ENCODE results near the gene GATA6. TPM values are rescaled to one million over a fixed set of nuclear protein-coding genes. Genes with fewer than 3 reads are reported as not detected.

The GATA6 gene
- polyA plus RNA-seq, 1 donor (not counting 4 experiments of a cell fraction or from before 2014, with no cell fraction given), result 0.37 TPM

DNA sequence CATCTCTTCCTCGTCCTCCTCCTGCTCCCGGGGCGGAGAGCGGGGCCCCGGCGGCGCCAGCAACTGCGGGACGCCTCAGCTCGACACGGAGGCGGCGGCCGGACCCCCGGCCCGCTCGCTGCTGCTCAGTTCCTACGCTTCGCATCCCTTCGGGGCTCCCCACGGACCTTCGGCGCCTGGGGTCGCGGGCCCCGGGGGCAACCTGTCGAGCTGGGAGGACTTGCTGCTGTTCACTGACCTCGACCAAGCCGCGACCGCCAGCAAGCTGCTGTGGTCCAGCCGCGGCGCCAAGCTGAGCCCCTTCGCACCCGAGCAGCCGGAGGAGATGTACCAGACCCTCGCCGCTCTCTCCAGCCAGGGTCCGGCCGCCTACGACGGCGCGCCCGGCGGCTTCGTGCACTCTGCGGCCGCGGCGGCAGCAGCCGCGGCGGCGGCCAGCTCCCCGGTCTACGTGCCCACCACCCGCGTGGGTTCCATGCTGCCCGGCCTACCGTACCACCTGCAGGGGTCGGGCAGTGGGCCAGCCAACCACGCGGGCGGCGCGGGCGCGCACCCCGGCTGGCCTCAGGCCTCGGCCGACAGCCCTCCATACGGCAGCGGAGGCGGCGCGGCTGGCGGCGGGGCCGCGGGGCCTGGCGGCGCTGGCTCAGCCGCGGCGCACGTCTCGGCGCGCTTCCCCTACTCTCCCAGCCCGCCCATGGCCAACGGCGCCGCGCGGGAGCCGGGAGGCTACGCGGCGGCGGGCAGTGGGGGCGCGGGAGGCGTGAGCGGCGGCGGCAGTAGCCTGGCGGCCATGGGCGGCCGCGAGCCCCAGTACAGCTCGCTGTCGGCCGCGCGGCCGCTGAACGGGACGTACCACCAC lies 2.1 kb downstream of the GATA6 start:
- H2AFZ ChIP-seq (ENCODE audit: control insufficient read depth, low read length), result peak overlapping the region; percentile 77
- DNase-seq (ENCODE audit: low read depth, low spot score) (no peak), FAIRE-seq (no peak)
- H3K9ac ChIP-seq (ENCODE audit: control insufficient read depth, extremely low read depth, insufficient read depth, low read length), result no peak overlapping the region
- no peaks in the 10 kb centered on the region for H3K9me1 ChIP-seq (ENCODE audit: control insufficient read depth, extremely low read depth, insufficient read depth, low read length)
- H3K36me3 ChIP-seq (ENCODE audit: control insufficient read depth in 2 of 2, extremely low read depth in 1 of 2, insufficient read depth in 2 of 2, low read length in 2 of 2), result no peaks in the 10 kb centered on the region
- H4K20me1 ChIP-seq (ENCODE audit: control insufficient read depth, extremely low read depth, insufficient read depth, low read length), result no peaks in the 10 kb centered on the region
- dilution Hi-C loops (cut with MboI; ENCODE audit: extremely low pct_ligation_motif_present, low sequenced_read_pairs), result no loop called here
- H3K27me3 ChIP-seq (ENCODE audit: control insufficient read depth, extremely low read depth, insufficient read depth, low read length), result peaks cover 81% of the 10 kb centered on the region
- peak overlapping the region; percentile 54 to 75 (median 70) for H3K4me3 ChIP-seq (ENCODE audit: control insufficient read depth in 2 of 3, extremely low read depth in 1 of 3, insufficient read depth in 2 of 3, low read depth in 1 of 3, low read length in 3 of 3)
- H3K9me3 ChIP-seq (ENCODE audit: control insufficient read depth, low read depth, low read length), result peaks cover 2% of the 10 kb centered on the region
- TF ChIP-seq EZH2 (IDR thresholded peaks at IDR 0.05; ENCODE audit: low read length), result peak; percentile 93
- TF ChIP-seq, protein P1, sequence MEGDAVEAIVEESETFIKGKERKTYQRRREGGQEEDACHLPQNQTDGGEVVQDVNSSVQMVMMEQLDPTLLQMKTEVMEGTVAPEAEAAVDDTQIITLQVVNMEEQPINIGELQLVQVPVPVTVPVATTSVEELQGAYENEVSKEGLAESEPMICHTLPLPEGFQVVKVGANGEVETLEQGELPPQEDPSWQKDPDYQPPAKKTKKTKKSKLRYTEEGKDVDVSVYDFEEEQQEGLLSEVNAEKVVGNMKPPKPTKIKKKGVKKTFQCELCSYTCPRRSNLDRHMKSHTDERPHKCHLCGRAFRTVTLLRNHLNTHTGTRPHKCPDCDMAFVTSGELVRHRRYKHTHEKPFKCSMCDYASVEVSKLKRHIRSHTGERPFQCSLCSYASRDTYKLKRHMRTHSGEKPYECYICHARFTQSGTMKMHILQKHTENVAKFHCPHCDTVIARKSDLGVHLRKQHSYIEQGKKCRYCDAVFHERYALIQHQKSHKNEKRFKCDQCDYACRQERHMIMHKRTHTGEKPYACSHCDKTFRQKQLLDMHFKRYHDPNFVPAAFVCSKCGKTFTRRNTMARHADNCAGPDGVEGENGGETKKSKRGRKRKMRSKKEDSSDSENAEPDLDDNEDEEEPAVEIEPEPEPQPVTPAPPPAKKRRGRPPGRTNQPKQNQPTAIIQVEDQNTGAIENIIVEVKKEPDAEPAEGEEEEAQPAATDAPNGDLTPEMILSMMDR (optimal IDR thresholded peaks at IDR 0.05 in 1 of 3, IDR thresholded peaks at IDR 0.05 in 1 of 3, conservative IDR thresholded peaks at IDR 0.05 in 1 of 3; ENCODE audit: extremely low read depth in 1 of 3, insufficient read depth in 2 of 3, low read length in 3 of 3), result no peak
- no peaks in the 10 kb centered on the region for H3K79me2 ChIP-seq (ENCODE audit: control insufficient read depth, insufficient read depth, low read length)
- peaks cover 5% of the 10 kb centered on the region for H3K4me1 ChIP-seq (ENCODE audit: control insufficient read depth, extremely low read depth, insufficient read depth, low read length)
- no peak overlapping the region for H3K27ac ChIP-seq (ENCODE audit: control insufficient read depth, insufficient read depth, low read length)
- peak overlapping the region; percentile 83 for H3K4me2 ChIP-seq (ENCODE audit: control insufficient read depth, extremely low read depth, insufficient read depth, low read depth, low read length)

DNA sequence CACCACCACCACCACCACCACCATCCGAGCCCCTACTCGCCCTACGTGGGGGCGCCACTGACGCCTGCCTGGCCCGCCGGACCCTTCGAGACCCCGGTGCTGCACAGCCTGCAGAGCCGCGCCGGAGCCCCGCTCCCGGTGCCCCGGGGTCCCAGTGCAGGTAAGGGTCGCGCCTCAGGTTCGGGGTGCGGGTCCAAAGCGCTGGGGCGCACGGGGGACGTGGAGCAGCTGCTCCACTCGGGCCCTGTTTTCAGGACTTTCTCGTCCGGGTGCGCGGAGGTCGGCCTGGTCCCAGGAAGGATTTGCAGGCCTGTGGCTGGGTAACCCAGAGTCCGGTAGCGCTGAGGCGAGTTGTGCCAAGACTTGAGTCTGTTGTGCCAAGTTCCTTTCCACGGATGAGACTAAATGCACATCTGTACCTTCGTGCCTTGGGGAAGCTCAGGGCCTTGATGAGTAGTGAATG lies 2.8 kb downstream of the GATA6 start:
- Histone ChIP-seq H3K9ac (ENCODE audit: control insufficient read depth, extremely low read depth, insufficient read depth, low read length) (no peak overlapping the region), H3K36me3 (ENCODE audit: control insufficient read depth in 2 of 2, extremely low read depth in 1 of 2, insufficient read depth in 2 of 2, low read length in 2 of 2) (no peaks in the 10 kb centered on the region)

More for the DNA sequence above, 2.8 kb downstream of the GATA6 start:
- Histone ChIP-seq H3K4me3 (ENCODE audit: control insufficient read depth in 2 of 3, extremely low read depth in 1 of 3, insufficient read depth in 2 of 3, low read depth in 1 of 3, low read length in 3 of 3) (no peak overlapping the region), H4K20me1 (ENCODE audit: control insufficient read depth, extremely low read depth, insufficient read depth, low read length) (no peaks in the 10 kb centered on the region), H3K9me3 (ENCODE audit: control insufficient read depth, low read depth, low read length) (peaks cover under 1% of the 10 kb centered on the region), H3K27ac (ENCODE audit: control insufficient read depth, insufficient read depth, low read length) (no peak overlapping the region), H3K4me1 (ENCODE audit: control insufficient read depth, extremely low read depth, insufficient read depth, low read length) (peaks cover 5% of the 10 kb centered on the region), H3K27me3 (ENCODE audit: control insufficient read depth, extremely low read depth, insufficient read depth, low read length) (peaks cover 81% of the 10 kb centered on the region), H3K79me2 (ENCODE audit: control insufficient read depth, insufficient read depth, low read length) (no peaks in the 10 kb centered on the region), H3K4me2 (ENCODE audit: control insufficient read depth, extremely low read depth, insufficient read depth, low read depth, low read length) (no peak overlapping the region), H2AFZ (ENCODE audit: control insufficient read depth, low read length) (no peak overlapping the region), H3K9me1 (ENCODE audit: control insufficient read depth, extremely low read depth, insufficient read depth, low read length) (no peaks in the 10 kb centered on the region)
- no peak for FAIRE-seq
- TF ChIP-seq EZH2 (IDR thresholded peaks at IDR 0.05; ENCODE audit: low read length), result no peak
- TF ChIP-seq, protein P1 (optimal IDR thresholded peaks at IDR 0.05 in 1 of 3, IDR thresholded peaks at IDR 0.05 in 1 of 3, conservative IDR thresholded peaks at IDR 0.05 in 1 of 3; ENCODE audit: extremely low read depth in 1 of 3, insufficient read depth in 2 of 3, low read length in 3 of 3), result no peak
- DNase-seq (ENCODE audit: low read depth, low spot score), result no peak
- dilution Hi-C loops (cut with MboI; ENCODE audit: extremely low pct_ligation_motif_present, low sequenced_read_pairs), result no loop called here

Measured in keratinocyte (primary cell).